CD4-positive, alpha-beta memory T cell (primary cell): ENCODE measurements around the gene ENPP3. TPM values are rescaled to one million over a fixed set of nuclear protein-coding genes. Genes with fewer than 3 reads are reported as not detected.

Experiments used
- CTCF ChIA-PET: fragments of 350-600 bp; sonication (Branson Sonifier 250); formaldehyde crosslinking; loops from one replicate; lab custom pipeline; 2021; ENCODE audit warnings: inconsistent platforms; ENCODE audit not compliant: partially characterized antibody; lab: Charles Lee
- POLR2A ChIA-PET: fragments of 350-600 bp; sonication (Branson Sonifier 250); formaldehyde crosslinking; loops from one replicate; lab custom pipeline; 2021; ENCODE audit not compliant: partially characterized antibody; lab: Charles Lee
- DNase-seq, 5 donors: peaks; one replicate each; pipeline versions ENCODE4 v3.0.0 to v3.0.0-alpha.2; 2020 to 2022; ENCODE audit warnings: mixed read lengths in 1 of 5
- H3K27ac ChIP-seq: one replicate; pipeline ENCODE4 v1.7.0; 2013; ENCODE audit warnings: low read depth, low read length
- H3K27me3 ChIP-seq: 2 replicates; pipeline ENCODE4 v1.7.0; 2013; ENCODE audit warnings: mild to moderate bottlenecking, low read length, moderate library complexity; ENCODE audit not compliant: insufficient read depth
- H3K36me3 ChIP-seq: 2 replicates; pipeline ENCODE4 v1.7.0; 2013; ENCODE audit warnings: mild to moderate bottlenecking, low read length, moderate library complexity; ENCODE audit not compliant: insufficient read depth
- H3K4me1 ChIP-seq: 2 replicates; pipeline ENCODE4 v1.7.0; 2013; ENCODE audit warnings: mild to moderate bottlenecking, low read length, moderate library complexity; ENCODE audit not compliant: insufficient read depth
- H3K4me3 ChIP-seq, 2 donors: one replicate each; pipeline ENCODE4 v1.7.0; 2013; ENCODE audit warnings: low read length in 2 of 2, mild to moderate bottlenecking in 1 of 2
- H3K9me3 ChIP-seq, 2 donors: one replicate each; pipeline ENCODE4 v1.7.0; 2013; ENCODE audit warnings: low read length in 2 of 2, control low read depth in 1 of 2; ENCODE audit not compliant: control insufficient read depth in 1 of 2
- H3K27ac Mint-ChIP-seq, 7 donors: one replicate each; pipeline ENCODE4 v1.8.0; 2020 to 2021; ENCODE audit warnings: mixed read lengths in 7 of 7, mild to moderate bottlenecking in 6 of 7, inconsistent platforms in 3 of 7, moderate library complexity in 3 of 7
- H3K27me3 Mint-ChIP-seq, 2 donors: one replicate each; pipeline ENCODE4 v1.8.0; 2020 to 2021; ENCODE audit warnings: mixed read lengths in 2 of 2
- H3K36me3 Mint-ChIP-seq, 2 donors: one replicate each; pipeline ENCODE4 v1.8.0; 2020 to 2021; ENCODE audit warnings: mixed read lengths in 2 of 2, inconsistent platforms in 1 of 2, mild to moderate bottlenecking in 1 of 2
- H3K4me1 Mint-ChIP-seq, 4 donors: one replicate each; pipeline ENCODE4 v1.8.0; 2020 to 2021; ENCODE audit warnings: mixed read lengths in 4 of 4, mild to moderate bottlenecking in 1 of 4
- H3K4me3 Mint-ChIP-seq, 8 donors: one replicate each; pipeline ENCODE4 v1.8.0; 2020 to 2021; ENCODE audit warnings: mixed read lengths in 8 of 8, mild to moderate bottlenecking in 7 of 8, moderate library complexity in 6 of 8, inconsistent platforms in 3 of 8
- H3K9me3 Mint-ChIP-seq, 8 donors: one replicate each; pipeline ENCODE4 v1.8.0; 2020 to 2021; ENCODE audit warnings: mixed read lengths in 8 of 8, mild to moderate bottlenecking in 5 of 8, inconsistent platforms in 3 of 8, moderate library complexity in 1 of 8
- intact Hi-C: fragments of 100-400 bp; cut with micrococcal nuclease; formaldehyde crosslinking; loops from one replicate; pipeline ENCODE4 v1.15.1; 2023
- polyA plus RNA-seq, 2 donors: library from polyadenylated mRNA; unstranded; fragments of 300-500 nt; fragmentation: Illumina TruSeq; gene quantifications; one replicate each; pipeline ENCODE4 v1.2.3, GENCODE V29; 2021
- total RNA-seq, 2 experiments: library from RNA; stranded (reverse); gene quantifications; one replicate each; pipeline ENCODE4 v1.2.3, GENCODE V29; 2021

Gene ENPP3
- total and polyA plus RNA-seq, 4 experiments from 2014 or later: 0.15 to 0.79 (median 0.28) TPM

DNA sequence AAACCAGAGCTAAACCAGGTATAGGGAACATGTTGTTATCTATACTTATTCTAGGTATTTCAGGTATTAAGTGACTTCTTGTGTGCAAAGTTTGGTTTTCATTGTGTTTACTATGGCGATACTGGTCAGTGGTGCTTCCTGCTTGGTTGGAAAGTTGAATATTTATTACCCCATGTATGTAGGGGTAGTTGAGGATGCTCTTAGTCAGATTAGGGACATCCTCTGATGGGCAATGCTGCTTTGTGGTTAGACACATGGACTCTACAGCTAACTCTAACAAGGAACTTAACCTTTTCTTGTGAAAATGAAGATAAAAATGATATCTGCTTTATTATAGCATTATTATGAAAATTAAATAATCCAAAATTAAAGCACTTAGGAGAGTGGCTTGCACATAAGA, 126.6 kb downstream of the ENPP3 start:
- intact Hi-C loops: no loop called here
- POLR2A ChIA-PET: no interaction called here
- peaks cover 9 to 10% of the 10 kb centered on the region in 2 donors for H3K27me3 Mint-ChIP-seq

DNA sequence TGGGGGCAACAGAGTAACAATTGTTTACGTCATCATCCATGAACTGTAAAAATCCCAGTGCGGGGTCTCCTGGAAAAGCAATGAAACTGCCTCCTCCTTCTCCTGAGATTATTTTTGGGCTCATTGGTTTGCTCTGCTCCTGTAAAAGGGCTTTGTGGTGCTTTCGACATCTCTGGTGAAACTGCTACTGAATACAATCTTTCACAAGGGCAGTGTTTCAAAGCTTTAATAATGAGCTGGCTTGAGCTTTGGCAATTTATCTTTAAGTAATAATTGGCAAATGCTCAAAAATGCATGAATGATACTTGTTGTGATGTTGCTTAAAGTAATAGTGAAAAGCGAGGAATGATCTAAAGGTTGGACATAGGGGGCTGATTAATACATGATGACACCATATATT, 127.2 kb downstream of the ENPP3 start:
- ChIA-PET POLR2A (no interaction called here), CTCF (no interaction called here)
- Mint-ChIP-seq H3K4me1 (no peaks in the 10 kb centered on the region), H3K27me3 (peaks cover 9 to 10% of the 10 kb centered on the region in 2 donors), H3K4me3 (no peak overlapping the region), H3K36me3 (no peaks in the 10 kb centered on the region), H3K27ac (no peak overlapping the region), H3K9me3 (no peaks in the 10 kb centered on the region)
- Histone ChIP-seq H3K27me3 (no peaks in the 10 kb centered on the region), H3K4me3 (no peak overlapping the region), H3K36me3 (no peaks in the 10 kb centered on the region), H3K27ac (no peak overlapping the region), H3K9me3 (no peaks in the 10 kb centered on the region), H3K4me1 (no peaks in the 10 kb centered on the region)
- no peak for DNase-seq
- intact Hi-C loops: no loop called here

More for the DNA sequence above, 126.6 kb downstream of the ENPP3 start:
- Mint-ChIP-seq H3K4me1 (no peaks in the 10 kb centered on the region), H3K4me3 (no peak overlapping the region), H3K9me3 (no peaks in the 10 kb centered on the region), H3K36me3 (no peaks in the 10 kb centered on the region), H3K27ac (no peak overlapping the region)
- H3K4me3 ChIP-seq: no peak overlapping the region
- no peak for DNase-seq
- no peaks in the 10 kb centered on the region for H3K9me3 ChIP-seq
- H3K27me3 ChIP-seq: no peaks in the 10 kb centered on the region
- CTCF ChIA-PET: no interaction called here
- H3K4me1 ChIP-seq: no peaks in the 10 kb centered on the region
- H3K36me3 ChIP-seq: no peaks in the 10 kb centered on the region
- H3K27ac ChIP-seq: no peak overlapping the region

DNA sequence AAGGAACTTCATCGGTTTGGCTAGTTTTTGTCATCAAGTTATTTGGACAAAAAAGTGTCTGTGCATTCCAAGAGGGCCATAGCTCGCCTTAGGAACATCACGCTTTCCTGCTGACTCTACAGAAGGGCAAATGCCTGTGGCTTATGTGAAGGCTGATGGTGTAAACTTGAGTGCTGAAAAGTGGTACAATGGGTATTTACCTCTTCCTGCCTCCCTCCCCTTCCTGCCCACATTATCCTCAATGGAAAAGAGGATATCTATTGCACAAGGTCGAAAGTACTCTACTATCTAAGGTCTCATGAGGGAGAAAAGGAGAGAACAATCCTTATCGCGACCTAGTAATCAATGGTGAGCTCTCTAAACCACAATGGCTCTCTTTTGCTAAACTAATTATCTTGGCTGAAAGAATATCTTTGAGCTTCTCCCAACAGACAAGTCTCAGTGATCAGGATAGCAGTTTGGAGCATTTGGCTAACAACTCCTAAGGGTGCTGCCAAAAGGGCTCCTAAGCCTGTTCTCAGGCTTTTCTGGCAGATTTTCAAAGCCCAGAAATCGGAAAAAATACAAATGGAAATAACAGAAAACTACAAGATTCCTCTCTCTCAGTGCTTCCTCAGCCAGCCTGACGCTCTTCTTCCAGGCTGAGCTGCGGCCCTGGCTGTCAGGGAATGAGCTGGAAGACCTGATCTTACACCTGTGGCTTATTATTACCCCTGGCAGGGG, 128.1 kb downstream of the ENPP3 start:
- H3K4me3 Mint-ChIP-seq: no peak overlapping the region
- intact Hi-C loops: no loop called here
- no peaks in the 10 kb centered on the region for H3K9me3 ChIP-seq
- no peak overlapping the region for H3K27ac ChIP-seq
- H3K4me1 Mint-ChIP-seq: no peaks in the 10 kb centered on the region
- H3K27me3 Mint-ChIP-seq: peaks cover 10 to 13% of the 10 kb centered on the region in 2 donors
- DNase-seq: no peak
- H3K4me3 ChIP-seq: no peak overlapping the region
- no peaks in the 10 kb centered on the region for H3K36me3 ChIP-seq
- ChIA-PET POLR2A (no interaction called here), CTCF (interaction anchor here (0.5 kb wide), 1 partner anchor 1409 kb away, joined by 3 read pairs; no protein-coding TSS in a partner anchor)
- no peaks in the 10 kb centered on the region for H3K27me3 ChIP-seq
- no peaks in the 10 kb centered on the region for H3K36me3 Mint-ChIP-seq
- no peaks in the 10 kb centered on the region for H3K9me3 Mint-ChIP-seq
- H3K4me1 ChIP-seq: no peaks in the 10 kb centered on the region
- H3K27ac Mint-ChIP-seq: no peak overlapping the region

DNA sequence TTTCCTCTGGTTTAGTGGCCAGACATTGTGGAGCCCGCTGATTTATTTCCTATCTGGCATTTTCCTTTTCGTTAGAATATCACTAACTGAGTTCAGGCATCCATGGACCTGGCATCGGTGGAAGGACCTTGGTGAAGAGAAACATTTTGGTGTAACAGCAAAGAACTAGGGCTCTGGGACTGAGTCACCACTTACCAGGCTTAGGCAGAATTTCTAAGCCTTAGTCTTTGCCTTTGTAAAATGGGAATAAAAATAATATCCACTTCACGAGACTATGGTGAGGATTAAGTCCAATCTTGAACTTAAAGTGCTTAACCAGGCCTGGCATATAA, 128.7 kb downstream of the ENPP3 start:
- POLR2A ChIA-PET: no interaction called here
- Histone ChIP-seq H3K36me3 (no peaks in the 10 kb centered on the region), H3K4me1 (no peaks in the 10 kb centered on the region), H3K9me3 (no peaks in the 10 kb centered on the region), H3K27ac (no peak overlapping the region), H3K4me3 (no peak overlapping the region), H3K27me3 (no peaks in the 10 kb centered on the region)
- CTCF ChIA-PET: interaction anchor here (0.5 kb wide), 1 partner anchor 1409 kb away, joined by 3 read pairs; no protein-coding TSS in a partner anchor
- H3K27ac Mint-ChIP-seq: no peak overlapping the region
- H3K27me3 Mint-ChIP-seq: peaks cover 10 to 13% of the 10 kb centered on the region in 2 donors
- H3K9me3 Mint-ChIP-seq: no peaks in the 10 kb centered on the region
- H3K36me3 Mint-ChIP-seq: no peaks in the 10 kb centered on the region
- no peak for DNase-seq
- H3K4me3 Mint-ChIP-seq: no peak overlapping the region
- intact Hi-C loops: no loop called here
- H3K4me1 Mint-ChIP-seq: no peaks in the 10 kb centered on the region

DNA sequence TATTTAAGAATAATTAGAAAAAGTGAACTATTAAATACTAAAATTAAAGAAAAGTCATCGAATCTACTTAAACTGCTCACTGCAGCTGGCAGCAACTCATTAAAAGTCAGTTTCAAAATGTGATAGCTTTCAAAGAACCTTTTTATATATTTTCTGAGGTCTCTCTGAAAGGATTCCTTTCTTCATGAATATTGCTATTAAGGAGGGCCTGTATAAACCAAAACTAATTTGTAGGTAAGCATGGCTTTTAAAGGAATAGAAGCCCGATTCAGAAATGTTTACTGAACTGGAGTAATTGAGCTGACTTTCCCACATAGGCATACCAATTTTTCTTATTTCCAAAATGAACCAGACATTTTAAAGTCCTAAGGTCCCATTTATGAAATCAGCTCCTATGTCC, 129.5 kb downstream of the ENPP3 start:
- H3K27me3 ChIP-seq: no peaks in the 10 kb centered on the region

DNA sequence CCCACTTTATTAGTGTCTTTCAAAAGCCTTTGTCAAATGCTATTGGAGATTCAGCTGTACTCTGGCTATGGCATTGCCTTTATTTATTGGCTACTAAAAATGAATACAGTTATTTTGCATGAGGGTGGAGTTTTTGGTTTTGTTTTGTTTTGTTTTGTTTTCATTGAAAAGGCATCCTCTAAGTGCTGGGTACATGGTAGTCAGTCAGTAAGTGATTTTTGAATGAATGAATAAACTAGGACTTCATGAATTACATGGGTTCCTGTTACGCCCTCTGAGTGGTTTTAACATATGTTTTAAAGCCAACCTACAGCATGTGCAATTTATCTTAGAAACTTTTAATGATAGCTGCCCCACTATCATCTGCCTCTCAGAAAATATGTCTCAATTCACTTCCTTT, 131.9 kb downstream of the ENPP3 start:
- intact Hi-C loops: no loop called here
- no peak overlapping the region for H3K27ac Mint-ChIP-seq
- H3K36me3 Mint-ChIP-seq: no peaks in the 10 kb centered on the region
- CTCF ChIA-PET: no interaction called here
- DNase-seq: no peak
- Histone ChIP-seq H3K4me3 (no peak overlapping the region), H3K36me3 (no peaks in the 10 kb centered on the region), H3K27me3 (no peaks in the 10 kb centered on the region), H3K9me3 (no peaks in the 10 kb centered on the region), H3K4me1 (no peaks in the 10 kb centered on the region), H3K27ac (no peak overlapping the region)
- H3K27me3 Mint-ChIP-seq: peaks cover 10 to 13% of the 10 kb centered on the region in 2 donors
- no peak overlapping the region for H3K4me3 Mint-ChIP-seq
- POLR2A ChIA-PET: no interaction called here
- no peaks in the 10 kb centered on the region for H3K9me3 Mint-ChIP-seq
- H3K4me1 Mint-ChIP-seq: no peaks in the 10 kb centered on the region

More for the DNA sequence above, 129.5 kb downstream of the ENPP3 start:
- Histone ChIP-seq H3K36me3 (no peaks in the 10 kb centered on the region), H3K4me3 (no peak overlapping the region), H3K27ac (no peak overlapping the region), H3K9me3 (no peaks in the 10 kb centered on the region), H3K4me1 (no peaks in the 10 kb centered on the region)
- ChIA-PET CTCF (no interaction called here), POLR2A (no interaction called here)
- Mint-ChIP-seq H3K27me3 (peaks cover 10 to 14% of the 10 kb centered on the region in 2 donors), H3K36me3 (no peaks in the 10 kb centered on the region), H3K4me1 (no peaks in the 10 kb centered on the region), H3K4me3 (no peak overlapping the region), H3K9me3 (no peaks in the 10 kb centered on the region), H3K27ac (no peak overlapping the region)
- intact Hi-C loops: no loop called here
- DNase-seq: no peak

GRCh38 chr6:131769385-131770141, 132.5 kb downstream of the ENPP3 start:
- no peaks in the 10 kb centered on the region for H3K9me3 Mint-ChIP-seq
- no peaks in the 10 kb centered on the region for H3K4me1 Mint-ChIP-seq
- CTCF ChIA-PET: no interaction called here

More at GRCh38 chr6:131769385-131770141, 132.5 kb downstream of the ENPP3 start:
- H3K27ac ChIP-seq: no peak overlapping the region
- no peak overlapping the region for H3K27ac Mint-ChIP-seq
- H3K4me1 ChIP-seq: no peaks in the 10 kb centered on the region
- no peaks in the 10 kb centered on the region for H3K9me3 ChIP-seq
- no peak overlapping the region for H3K4me3 Mint-ChIP-seq
- H3K27me3 Mint-ChIP-seq: peaks cover 10 to 13% of the 10 kb centered on the region in 2 donors
- H3K36me3 Mint-ChIP-seq: no peaks in the 10 kb centered on the region
- POLR2A ChIA-PET: no interaction called here
- H3K36me3 ChIP-seq: no peaks in the 10 kb centered on the region
- DNase-seq: no peak
- no peak overlapping the region for H3K4me3 ChIP-seq
- H3K27me3 ChIP-seq: no peaks in the 10 kb centered on the region
- intact Hi-C loops: no loop called here
